NCI-H2171 (cell line): ENCODE data around the gene FSD1.
"Not testable (repeated sequence)": the region's sequence is repeated elsewhere in the genome, so short reads cannot be mapped to it uniquely, and the experiment has no call there.

Experiments
- DNase-seq: peaks from one replicate; lab custom pipeline; 2025; lab: John Stamatoyannopoulos, UW

Gene FSD1

DNA sequence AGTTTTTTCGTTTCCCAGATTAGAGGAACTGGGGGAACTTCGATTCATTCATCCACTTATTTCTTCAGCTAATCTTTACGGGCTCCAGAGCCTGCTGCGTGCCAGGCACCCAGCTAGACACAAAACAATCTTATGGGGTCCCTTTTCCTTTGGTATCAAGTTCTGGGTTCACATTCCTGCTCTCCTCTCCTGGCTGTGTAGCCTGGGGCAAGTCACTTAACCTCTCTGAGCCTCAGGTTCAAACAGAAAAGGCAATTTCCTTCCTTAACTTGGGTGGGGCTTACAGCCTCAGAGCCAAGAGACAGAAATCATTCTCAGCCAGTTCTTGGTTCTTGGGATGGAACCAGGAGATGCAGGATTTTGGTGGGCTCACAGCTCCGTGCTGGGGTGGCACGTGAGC is 19.4 kb upstream of the FSD1 start:
- DNase-seq = no peak

DNA sequence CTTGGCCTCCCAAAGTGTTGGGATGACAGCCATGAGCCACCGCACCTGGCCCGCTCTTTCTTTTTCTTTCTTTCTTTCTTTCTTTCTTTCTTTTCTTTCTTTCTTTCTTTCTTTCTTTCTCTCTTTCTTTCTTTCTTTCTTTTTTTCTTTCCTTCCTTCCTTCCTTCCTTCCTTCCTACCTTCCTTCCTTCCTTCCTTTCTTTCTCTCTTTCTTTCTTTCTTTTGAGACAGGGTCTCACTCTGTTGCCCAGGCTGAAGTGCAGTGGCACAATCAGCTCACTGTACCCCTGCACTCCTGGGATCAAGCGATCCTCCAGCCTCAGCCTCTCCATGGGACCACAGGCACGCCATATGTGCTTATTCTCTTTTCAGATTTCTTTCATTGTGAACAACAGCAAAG is 18.3 kb upstream of the FSD1 start:
- not testable (repeated sequence) for DNase-seq

- no peak for DNase-seq
These were observed 16.2 kb upstream of the FSD1 start for GRCh38 chr19:4288091-4288777.

DNA sequence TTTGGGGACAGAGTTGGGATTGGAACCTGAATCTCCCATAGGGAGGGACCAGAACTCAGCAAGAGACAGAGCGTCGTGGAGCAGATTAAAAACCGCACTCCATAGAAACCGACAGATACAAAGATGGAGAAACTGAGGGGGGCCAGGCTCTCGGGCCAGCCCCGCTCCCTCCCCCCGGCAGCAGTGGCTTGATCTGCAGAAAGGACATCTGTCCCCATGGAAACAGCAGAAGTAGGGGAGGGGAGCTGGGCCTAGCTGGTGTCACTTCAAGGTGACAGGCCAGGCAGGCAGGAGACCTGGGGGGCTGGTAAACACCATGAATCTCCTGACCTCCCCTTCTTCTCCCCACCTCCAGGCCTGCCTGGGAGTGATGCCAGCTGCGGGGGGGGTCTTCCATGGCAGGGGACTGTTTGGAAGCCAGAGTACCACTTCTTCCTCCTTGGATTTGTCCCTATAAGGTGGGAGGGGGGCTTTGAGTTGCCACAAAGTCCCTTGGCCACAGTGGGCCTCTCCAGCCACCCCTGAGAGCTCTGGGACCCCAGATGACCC is 13.1 kb upstream of the FSD1 start:
- DNase-seq = no peak

GRCh38 chr19:4292515-4292914 is 11.9 kb upstream of the FSD1 start:
- no peak for DNase-seq

DNA sequence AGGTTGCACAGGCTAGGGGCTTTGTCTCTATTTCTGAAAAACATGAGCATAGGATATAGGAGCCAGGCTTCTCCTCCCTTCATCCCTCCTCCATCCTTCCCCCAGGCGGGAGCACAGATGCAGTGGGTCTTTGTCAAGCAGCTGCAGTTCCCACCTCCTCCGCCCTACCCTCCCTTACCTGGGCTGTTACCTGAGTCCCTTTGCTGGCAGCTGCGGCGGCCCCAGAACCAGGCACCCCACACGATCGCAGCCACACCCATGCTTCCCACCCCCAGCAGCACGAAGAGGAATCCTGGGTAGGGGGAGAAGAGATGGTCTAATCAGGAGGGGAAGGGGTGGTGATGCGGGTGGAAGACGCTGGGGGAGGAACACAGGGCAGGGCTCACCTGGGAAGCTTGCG is 10.0 kb upstream of the FSD1 start:
- DNase-seq = peak; percentile 86

GRCh38 chr19:4295972-4296771 is 8.2 kb upstream of the FSD1 start:
- peak; percentile 100 for DNase-seq

- DNase-seq = no peak
These were observed 6.2 kb upstream of the FSD1 start for GRCh38 chr19:4297901-4298809.

- no peak for DNase-seq
These were observed 5.4 kb upstream of the FSD1 start for GRCh38 chr19:4298810-4299550.

GRCh38 chr19:4300589-4300988 is 3.8 kb upstream of the FSD1 start:
- no peak for DNase-seq

- DNase-seq = no peak
These were observed 2.7 kb upstream of the FSD1 start for GRCh38 chr19:4301590-4302242.

- DNase-seq = no peak
These were observed 2.2 kb upstream of the FSD1 start, which contains the start of gene TMIGD2 for GRCh38 chr19:4302243-4302640. TSS of gene TMIGD2 (minus strand) at chr19:4302389. CDS start at chr19:4302385, 4 bp downstream.

DNA sequence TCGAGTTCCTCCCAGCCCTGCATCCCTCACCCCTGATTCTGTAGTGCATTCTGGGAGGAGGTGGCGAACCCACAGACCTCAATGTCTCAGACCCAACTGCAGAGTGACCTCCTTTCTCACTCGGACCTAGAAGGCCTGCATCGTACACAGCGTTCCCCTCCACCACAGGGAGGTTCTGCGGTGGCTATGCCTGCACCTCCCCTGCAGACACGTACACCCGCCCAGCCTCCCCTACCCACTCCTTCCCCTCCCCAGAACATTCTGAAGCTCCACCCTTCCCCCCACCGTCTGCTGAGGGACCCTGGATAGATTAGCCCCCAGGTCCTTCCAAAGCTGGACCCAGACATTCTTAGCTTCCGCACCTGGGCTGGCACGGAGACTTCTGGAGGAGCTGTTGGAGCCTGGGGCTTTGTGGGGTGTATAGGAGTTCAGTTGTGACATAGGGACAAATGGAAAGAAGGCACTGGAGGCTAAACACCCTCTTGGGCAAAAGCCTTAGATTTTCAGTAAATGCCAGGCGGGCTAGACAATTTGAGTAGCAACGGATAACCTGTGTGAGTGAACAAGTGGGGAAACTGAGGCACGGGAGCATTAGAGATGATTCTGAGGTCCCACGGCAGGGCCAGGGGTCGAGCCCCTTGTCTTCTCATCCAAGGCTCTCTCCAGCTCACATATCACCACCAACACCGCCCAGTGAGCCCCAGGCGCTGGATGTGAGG is 420 bp upstream of the FSD1 start:
- no peak for DNase-seq

DNA sequence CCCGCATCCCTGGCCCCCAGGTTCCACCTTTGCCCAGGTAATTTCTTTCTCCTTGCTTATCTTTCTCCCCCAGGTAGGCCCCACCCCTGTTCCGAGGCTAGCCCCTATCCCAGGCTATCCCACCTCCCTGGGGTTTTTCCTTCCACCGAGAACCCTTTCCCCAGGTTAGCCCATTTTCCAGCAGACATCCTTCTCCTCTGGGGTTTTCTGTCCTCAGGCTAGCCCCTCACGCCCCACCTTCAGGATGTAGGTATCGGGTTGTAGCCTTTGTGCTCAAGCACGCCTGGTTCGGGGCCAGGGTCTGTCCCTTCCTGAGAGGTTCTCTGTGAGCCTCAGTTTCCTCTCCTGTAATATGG is 837 bp downstream of the FSD1 start:
- DNase-seq = no peak

GRCh38 chr19:4305659-4306058 is 1.3 kb downstream of the FSD1 start:
- no peak for DNase-seq

GRCh38 chr19:4310247-4311121 is 6.1 kb downstream of the FSD1 start:
- no peak for DNase-seq

- DNase-seq = no peak
These were observed 9.6 kb downstream of the FSD1 start for GRCh38 chr19:4313847-4314490.

DNA sequence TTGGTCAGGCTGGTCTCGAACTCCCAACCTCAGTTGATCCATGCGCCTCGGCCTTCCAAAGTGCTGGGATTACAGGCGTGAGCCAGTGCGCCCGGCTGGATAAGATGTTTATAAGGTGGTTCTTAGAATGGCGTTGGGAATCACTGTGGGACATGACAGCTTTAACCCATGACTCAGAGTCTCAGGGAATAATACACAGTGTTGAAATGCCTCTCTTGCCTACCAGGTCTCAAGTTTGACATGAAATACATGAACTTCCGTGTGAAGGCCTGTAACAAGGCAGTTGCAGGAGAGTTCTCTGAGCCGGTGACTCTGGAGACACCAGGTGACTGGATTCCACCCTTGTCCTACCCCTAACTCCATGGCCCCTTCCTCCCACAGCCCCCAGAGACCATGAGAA is 12.6 kb downstream of the FSD1 start:
- no peak for DNase-seq

GRCh38 chr19:4318460-4318859 is 14.1 kb downstream of the FSD1 start:
- no peak for DNase-seq
